H1 (cell line): ENCODE data around the gene SPHKAP. TPM values are rescaled to one million over a fixed set of nuclear protein-coding genes. Genes with fewer than 3 reads are reported as not detected.

Experiments used
- GTF2F1 ChIP-seq: IDR thresholded peaks from 2 replicates; pipeline ENCODE4 v1.6.1; 2012; ENCODE audit warnings: low read depth, low read length, improper control_type of control experiment, borderline replicate concordance
- MAFK ChIP-seq: IDR thresholded peaks from 2 replicates; pipeline ENCODE4 v1.6.1; 2012; ENCODE audit warnings: low read depth, mild to moderate bottlenecking, improper control_type of control experiment, low read length
- YY1 ChIP-seq: IDR thresholded peaks from 2 replicates; pipeline ENCODE4 v1.6.1; 2011; ENCODE audit warnings: low read depth, mild to moderate bottlenecking, low read length
- polyA plus RNA-seq, 7 experiments: library from polyadenylated mRNA; depleted of rRNA in 3 of 7; stranded (reverse) in 5 of 7; unstranded in 2 of 7; fragments of >200 nt in 5 of 7; fragments of 200-250 nt in 2 of 7; gene quantifications; 1 replicate in 5 of 7; 2 replicates in 1 of 7; 4 replicates in 1 of 7; pipeline versions ENCODE4 v1.2.1 to v1.2.3, GENCODE V29; 2011 to 2013; ENCODE audit warnings: missing spikeins in 2 of 7, mixed read lengths in 2 of 7
- total RNA-seq: library from RNA; stranded (reverse); fragmentation: NEBNext Ultra II Directional; extraction: Animal tissue kit (Norgen Biotek cat#: 25700); gene quantifications from 2 replicates; pipeline ENCODE4 v1.2.1, GENCODE V29; 2021

SPHKAP gene
- total and polyA plus RNA-seq, 2 of the 8 experiments (the other 6 are each of a cell fraction or from before 2014, with no cell fraction given): 0.02 TPM; not detected in 1

DNA sequence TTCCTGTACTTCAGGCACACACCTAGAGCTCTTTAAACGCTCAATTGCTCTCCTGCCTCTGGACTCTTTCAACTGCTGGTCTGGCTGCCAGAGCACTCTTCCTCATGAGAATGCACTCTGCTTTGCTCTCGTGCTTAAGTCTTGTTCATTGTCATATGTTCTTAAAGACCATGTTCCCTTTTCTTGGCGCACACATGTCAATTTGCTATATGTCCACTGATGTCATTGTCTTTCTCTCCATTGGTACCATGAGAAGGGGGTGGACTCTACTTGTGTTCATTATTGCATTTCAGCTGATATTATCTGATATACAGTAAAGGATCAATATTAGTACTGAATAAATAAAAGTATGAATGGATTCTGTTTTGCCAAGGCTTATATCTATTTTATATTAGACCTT, 16.8 kb downstream of the SPHKAP start (continued):
- TF ChIP-seq GTF2F1: no peak
- no peak for TF ChIP-seq MAFK
- no peak for TF ChIP-seq YY1
